ENCODE data around the gene BBS9. TPM values are rescaled to one million over a fixed set of nuclear protein-coding genes. Genes with fewer than 3 reads are reported as not detected.

Gene BBS9
- total and polyA plus RNA-seq, 9 of the 15 experiments (the other 6 are each of a cell fraction or from before 2014, with no cell fraction given): 0.77 to 3.3 (median 2.4) TPM

GRCh38 chr7:33554576-33554975 is 425.2 kb downstream of the BBS9 start:
- 0% methylated on average over 4 of the region's 4 CpGs for WGBS (ENCODE audit: insufficient coverage, low coverage, missing lambda C conversion rate)
- Histone ChIP-seq H3K4me2 (ENCODE audit: insufficient read depth, low read length) (no peak overlapping the region), H3K79me2 (ENCODE audit: control insufficient read depth, insufficient read depth, low read length) (no peaks in the 10 kb centered on the region), H3K9ac (ENCODE audit: insufficient read depth in 1 of 2, low read depth in 2 of 2, low read length in 2 of 2) (no peak overlapping the region), H4K20me1 (replicated peaks; ENCODE audit: control insufficient read depth, insufficient read depth, low read length) (no peaks in the 10 kb centered on the region), H3K27ac (ENCODE audit: extremely low read depth, low read depth, low read length) (no peak overlapping the region), H3K9me3 (replicated peaks; ENCODE audit: control insufficient read depth, insufficient read depth, low read depth, low read length) (no peaks in the 10 kb centered on the region), H3K27me3 (ENCODE audit: control insufficient read depth in 2 of 2, insufficient read depth in 2 of 2, low read length in 2 of 2) (no peaks in the 10 kb centered on the region), H3K4me3 (no peak overlapping the region), H3K36me3 (ENCODE audit: control insufficient read depth, insufficient read depth, low read length) (no peaks in the 10 kb centered on the region), H3K4me1 (replicated peaks in 1 of 2; ENCODE audit: control insufficient read depth in 2 of 2, insufficient read depth in 2 of 2, low read length in 2 of 2) (no peaks in the 10 kb centered on the region), H3K9me1 (ENCODE audit: control insufficient read depth, insufficient read depth, low read length) (no peaks in the 10 kb centered on the region), H2AFZ (ENCODE audit: low read depth, low read length) (no peak overlapping the region)
- ATAC-seq (no peak), FAIRE-seq (no peak), DNase-seq (ENCODE audit: extremely low read depth in 1 of 4, low spot score in 3 of 4) (no peak)
- in situ Hi-C loops (cut with MboI): no loop called here
- CTCF ChIA-PET (ENCODE audit: low intra/inter-chr PET ratio): no interaction called here
- POLR2A ChIA-PET: no interaction called here
- no TSS peak for BruUV-seq (replicated peaks)
- TF ChIP-seq ZNF124 (CRISPR knock-in tag; IDR thresholded peaks at IDR 0.05): no peak
- no peak for TF ChIP-seq XRCC4 (IDR thresholded peaks at IDR 0.05; ENCODE audit: extremely low read depth, insufficient read depth, insufficient read length)
- intact Hi-C loops (cut with micrococcal nuclease): no loop called here

DNA sequence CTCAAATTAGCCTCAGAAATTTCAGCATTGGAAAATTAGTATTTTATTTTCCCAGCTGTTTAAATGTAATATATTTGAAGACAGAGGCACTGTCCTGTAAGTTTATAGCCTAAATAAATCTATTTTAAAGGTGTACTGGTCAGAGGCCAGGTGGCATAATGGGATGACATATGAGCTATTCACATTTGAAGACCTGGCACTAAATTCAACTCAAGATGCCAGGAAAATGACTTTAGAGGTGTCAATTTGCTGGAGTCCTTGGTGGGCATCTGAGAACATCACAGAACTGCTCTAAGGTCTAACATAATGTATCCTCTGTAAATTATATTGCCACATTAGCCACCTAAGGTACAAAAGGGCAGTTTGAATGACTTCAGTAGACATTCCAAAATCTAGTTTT is 427.1 kb downstream of the BBS9 start:
- no peaks in the 10 kb centered on the region for H4K20me1 ChIP-seq (replicated peaks; ENCODE audit: control insufficient read depth, insufficient read depth, low read length)
- FAIRE-seq: no peak
- CTCF ChIA-PET (ENCODE audit: low intra/inter-chr PET ratio): no interaction called here

More for the DNA sequence above, 427.1 kb downstream of the BBS9 start:
- Histone ChIP-seq H3K4me1 (replicated peaks in 1 of 2; ENCODE audit: control insufficient read depth in 2 of 2, insufficient read depth in 2 of 2, low read length in 2 of 2) (no peaks in the 10 kb centered on the region), H3K9ac (ENCODE audit: insufficient read depth in 1 of 2, low read depth in 2 of 2, low read length in 2 of 2) (no peak overlapping the region), H3K27ac (ENCODE audit: extremely low read depth, low read depth, low read length) (no peak overlapping the region), H3K9me1 (ENCODE audit: control insufficient read depth, insufficient read depth, low read length) (no peaks in the 10 kb centered on the region), H3K79me2 (ENCODE audit: control insufficient read depth, insufficient read depth, low read length) (no peaks in the 10 kb centered on the region), H2AFZ (ENCODE audit: low read depth, low read length) (no peak overlapping the region), H3K36me3 (ENCODE audit: control insufficient read depth, insufficient read depth, low read length) (no peaks in the 10 kb centered on the region), H3K4me2 (ENCODE audit: insufficient read depth, low read length) (no peak overlapping the region), H3K27me3 (ENCODE audit: control insufficient read depth in 2 of 2, insufficient read depth in 2 of 2, low read length in 2 of 2) (no peaks in the 10 kb centered on the region), H3K9me3 (replicated peaks; ENCODE audit: control insufficient read depth, insufficient read depth, low read depth, low read length) (no peaks in the 10 kb centered on the region), H3K4me3 (no peak overlapping the region)
- TF ChIP-seq NR3C1 (CRISPR knock-in tag; IDR thresholded peaks at IDR 0.05) (no peak), RBM25 (IDR thresholded peaks at IDR 0.05; ENCODE audit: low read depth, low read length, severe bottlenecking) (no peak), AFF4 (CRISPR knock-in tag; IDR thresholded peaks at IDR 0.05) (no peak)
- TF ChIP-seq, protein P1, sequence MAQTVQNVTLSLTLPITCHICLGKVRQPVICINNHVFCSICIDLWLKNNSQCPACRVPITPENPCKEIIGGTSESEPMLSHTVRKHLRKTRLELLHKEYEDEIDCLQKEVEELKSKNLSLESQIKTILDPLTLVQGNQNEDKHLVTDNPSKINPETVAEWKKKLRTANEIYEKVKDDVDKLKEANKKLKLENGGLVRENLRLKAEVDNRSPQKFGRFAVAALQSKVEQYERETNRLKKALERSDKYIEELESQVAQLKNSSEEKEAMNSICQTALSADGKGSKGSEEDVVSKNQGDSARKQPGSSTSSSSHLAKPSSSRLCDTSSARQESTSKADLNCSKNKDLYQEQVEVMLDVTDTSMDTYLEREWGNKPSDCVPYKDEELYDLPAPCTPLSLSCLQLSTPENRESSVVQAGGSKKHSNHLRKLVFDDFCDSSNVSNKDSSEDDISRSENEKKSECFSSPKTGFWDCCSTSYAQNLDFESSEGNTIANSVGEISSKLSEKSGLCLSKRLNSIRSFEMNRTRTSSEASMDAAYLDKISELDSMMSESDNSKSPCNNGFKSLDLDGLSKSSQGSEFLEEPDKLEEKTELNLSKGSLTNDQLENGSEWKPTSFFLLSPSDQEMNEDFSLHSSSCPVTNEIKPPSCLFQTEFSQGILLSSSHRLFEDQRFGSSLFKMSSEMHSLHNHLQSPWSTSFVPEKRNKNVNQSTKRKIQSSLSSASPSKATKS (CRISPR knock-in tag; IDR thresholded peaks at IDR 0.05): no peak
- intact Hi-C loops (cut with micrococcal nuclease): no loop called here
- in situ Hi-C loops (cut with MboI): no loop called here
- no peak for ATAC-seq
- POLR2A ChIA-PET: no interaction called here
- no TSS peak for BruUV-seq (replicated peaks)
- DNase-seq (ENCODE audit: extremely low read depth in 1 of 4, low spot score in 3 of 4): no peak

All from K562 (cell line).